Fibroblast of skin of left biceps (primary cell): Measurements from ENCODE around the gene SRP14.
A peak's percentile ranks its signal among the peaks of the same experiment; 100 is the strongest.
"Not testable (repeated sequence)": the region's sequence is repeated elsewhere in the genome, so short reads cannot be mapped to it uniquely, and the experiment has no call there.

Experiments
- DNase-seq, 2 experiments: peaks; one replicate each; pipeline ENCODE4 v3.0.0-alpha.2; 2013; ENCODE audit warnings: low read depth in 2 of 2

Gene SRP14, protein sequence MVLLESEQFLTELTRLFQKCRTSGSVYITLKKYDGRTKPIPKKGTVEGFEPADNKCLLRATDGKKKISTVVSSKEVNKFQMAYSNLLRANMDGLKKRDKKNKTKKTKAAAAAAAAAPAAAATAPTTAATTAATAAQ

GRCh38 chr15:40038638-40039543, at the start of gene SRP14:
Gene SRP14, minus strand, starts transcription at chr15:40039181. Its CDS starts 65 bp downstream, at chr15:40039116.
- DNase-seq, result peak; percentile 76 to 79

- DNase-seq, result no peak
Observed at GRCh38 chr15:40087991-40088928, 49.3 kb upstream of the SRP14 start.

GRCh38 chr15:40087068-40087810, 48.3 kb upstream of the SRP14 start:
- no peak for DNase-seq

DNA sequence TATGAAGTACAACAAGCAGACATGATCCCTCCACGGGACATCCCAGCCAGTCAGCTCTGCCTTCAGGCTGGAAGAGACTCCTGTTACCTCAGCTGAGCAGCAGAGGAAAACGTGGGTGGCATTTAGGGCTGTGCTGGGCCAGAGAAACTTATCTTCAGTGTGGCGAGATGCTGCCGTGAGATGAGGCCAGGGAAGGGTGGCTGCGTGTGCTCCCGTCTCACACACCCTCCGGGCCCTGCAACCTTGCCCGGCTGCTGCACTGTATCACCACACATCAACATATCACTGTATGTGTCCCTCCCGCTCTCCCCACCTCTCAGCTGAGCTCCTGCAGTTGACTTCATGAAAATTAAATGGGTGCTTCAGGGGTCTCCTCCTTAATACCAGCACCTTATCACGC, 46.3 kb upstream of the SRP14 start:
- no peak for DNase-seq

GRCh38 chr15:40084650-40085049, 45.7 kb upstream of the SRP14 start:
- no peak for DNase-seq

GRCh38 chr15:40082195-40082883, 43.4 kb upstream of the SRP14 start:
- no peak for DNase-seq

- no peak for DNase-seq
Observed at GRCh38 chr15:40081691-40082194, 42.8 kb upstream of the SRP14 start.

DNA sequence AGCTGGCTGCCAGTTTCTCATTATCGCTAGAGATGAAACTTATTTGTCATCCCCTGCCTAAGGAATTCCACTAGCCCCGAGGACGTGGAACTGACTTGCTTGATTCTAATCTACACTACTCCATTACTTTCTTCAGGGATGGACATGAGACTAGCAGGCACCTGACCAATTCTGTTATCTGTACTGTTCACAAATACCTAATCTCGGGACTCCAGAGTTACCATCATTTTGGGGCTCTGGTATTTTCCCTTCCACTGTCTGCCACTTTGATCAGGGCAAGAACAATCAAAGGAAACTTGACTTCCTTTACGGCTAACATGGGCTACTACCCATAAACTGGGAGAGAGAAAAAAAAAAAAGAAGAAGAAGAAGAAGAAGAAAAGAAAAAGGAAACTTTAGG, 41.9 kb upstream of the SRP14 start:
- DNase-seq, result no peak

- DNase-seq, result no peak
Observed at GRCh38 chr15:40080104-40080503, 41.1 kb upstream of the SRP14 start.

DNA sequence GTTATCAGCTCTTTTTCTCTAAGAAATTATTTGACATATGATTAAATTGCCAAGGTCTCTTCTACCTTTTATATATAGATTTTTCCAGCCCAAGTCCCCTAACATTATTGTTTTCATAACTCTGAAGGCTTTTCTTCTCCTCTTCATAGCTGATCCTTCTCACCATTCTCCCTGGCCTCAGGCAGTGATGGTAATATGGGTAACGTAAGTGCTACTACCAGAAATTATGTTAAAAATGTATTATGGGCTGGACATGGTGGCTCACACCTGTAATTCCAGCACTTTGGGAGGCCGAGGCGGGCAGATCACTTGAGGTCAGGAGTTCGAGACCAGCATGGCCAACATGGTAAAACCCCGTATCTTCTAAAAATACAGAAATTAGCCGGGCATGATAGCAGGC, 40.5 kb upstream of the SRP14 start:
- DNase-seq, result no peak

DNA sequence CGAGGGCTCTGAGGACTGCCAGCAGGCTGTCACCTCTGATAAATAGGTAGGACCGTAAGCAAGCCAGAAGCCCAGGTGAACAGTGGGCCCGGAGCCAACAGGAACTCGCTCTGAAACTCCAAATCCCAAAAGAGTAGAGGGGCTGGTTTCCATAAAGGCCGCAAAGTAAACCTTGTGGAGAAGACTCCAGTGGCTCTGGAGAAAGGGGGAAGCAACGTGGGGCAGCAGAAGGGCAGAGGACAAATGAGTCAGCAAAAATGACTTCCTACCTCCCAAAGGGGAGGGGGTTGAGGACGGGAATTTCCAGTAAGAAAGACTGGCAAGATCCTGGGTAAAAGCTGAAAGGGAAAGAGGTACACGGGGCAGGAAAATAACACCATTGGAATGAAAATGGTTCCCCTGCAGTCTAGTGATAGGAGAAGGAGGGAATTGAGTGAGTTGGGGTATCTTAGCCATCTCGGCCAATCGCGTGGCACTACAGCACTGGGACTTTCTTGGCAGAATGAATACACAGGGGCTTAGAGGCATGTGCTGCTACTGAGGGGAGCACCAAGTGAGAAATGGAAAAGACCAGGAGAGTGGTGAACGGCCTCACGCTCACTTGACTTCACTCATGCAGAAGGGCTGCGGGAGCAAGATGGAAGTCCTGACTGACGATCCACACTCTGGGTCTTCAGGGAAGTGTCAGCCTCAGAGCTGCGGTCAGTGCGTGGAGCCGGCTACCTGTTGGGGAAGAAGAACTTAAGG, 36.5 kb upstream of the SRP14 start:
- no peak for DNase-seq

- DNase-seq, result not testable (repeated sequence)
Observed at GRCh38 chr15:40074656-40075055, 35.7 kb upstream of the SRP14 start.

GRCh38 chr15:40073716-40074490, 34.9 kb upstream of the SRP14 start:
- not testable (repeated sequence) for DNase-seq

DNA sequence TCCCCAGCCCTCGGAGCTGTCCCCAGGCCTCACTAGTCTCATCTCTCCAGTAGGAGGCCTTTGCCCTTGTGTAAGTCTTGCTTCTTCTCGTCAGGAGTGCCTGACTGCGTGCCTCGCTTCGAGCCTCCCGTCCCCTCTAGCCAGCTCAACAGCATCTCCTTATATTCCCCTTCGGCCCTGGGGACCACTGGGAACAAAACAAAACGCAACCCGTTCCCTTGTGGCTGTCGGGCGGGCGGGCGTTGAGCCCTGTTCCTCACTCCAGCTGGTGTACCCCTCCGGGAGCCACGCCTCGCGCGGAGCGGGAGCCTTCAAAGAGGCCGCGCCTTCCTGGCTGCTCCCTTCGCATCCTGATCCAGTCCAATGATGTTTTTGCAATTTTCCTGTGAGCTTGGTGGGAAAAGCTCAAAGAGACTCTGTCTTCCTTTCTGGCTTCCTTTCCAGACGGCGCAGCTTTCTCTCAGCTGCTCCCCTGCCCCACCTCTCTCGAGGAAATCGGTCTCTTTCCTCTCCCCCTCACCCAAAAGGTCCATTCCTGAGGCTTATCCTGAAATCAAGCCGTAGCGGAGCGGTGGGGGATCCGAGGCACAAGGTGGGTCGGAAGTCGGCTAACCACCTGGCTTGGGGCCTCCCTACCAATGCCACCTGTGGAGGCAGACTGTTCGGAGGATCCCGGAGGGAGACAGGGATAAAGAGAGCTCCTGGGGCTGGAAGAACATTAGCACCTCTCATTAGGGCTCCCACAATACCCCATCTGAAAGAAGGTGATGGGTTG, 33.4 kb upstream of the SRP14 start:
- DNase-seq, result no peak

GRCh38 chr15:40070608-40071218, 31.7 kb upstream of the SRP14 start:
- no peak for DNase-seq

DNA sequence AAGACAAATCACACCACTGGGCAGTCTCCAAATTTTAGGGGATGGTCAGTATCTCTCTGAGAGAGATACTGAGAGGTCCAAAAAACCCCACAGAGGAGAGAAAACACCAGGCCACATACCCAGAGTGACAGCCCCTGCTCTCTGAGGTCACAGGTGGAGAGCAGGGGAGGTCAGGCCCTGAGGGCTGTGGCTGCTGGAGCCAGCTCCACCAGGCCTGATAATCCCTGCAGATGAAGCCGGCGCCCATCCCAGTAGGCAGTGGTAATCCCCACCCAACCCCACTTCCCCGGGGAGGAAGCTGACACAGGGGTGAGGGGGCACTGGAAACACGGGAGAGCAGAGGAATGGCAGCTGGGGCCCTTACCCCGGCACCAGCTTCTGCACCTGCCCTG, 31.2 kb upstream of the SRP14 start:
- no peak for DNase-seq

DNA sequence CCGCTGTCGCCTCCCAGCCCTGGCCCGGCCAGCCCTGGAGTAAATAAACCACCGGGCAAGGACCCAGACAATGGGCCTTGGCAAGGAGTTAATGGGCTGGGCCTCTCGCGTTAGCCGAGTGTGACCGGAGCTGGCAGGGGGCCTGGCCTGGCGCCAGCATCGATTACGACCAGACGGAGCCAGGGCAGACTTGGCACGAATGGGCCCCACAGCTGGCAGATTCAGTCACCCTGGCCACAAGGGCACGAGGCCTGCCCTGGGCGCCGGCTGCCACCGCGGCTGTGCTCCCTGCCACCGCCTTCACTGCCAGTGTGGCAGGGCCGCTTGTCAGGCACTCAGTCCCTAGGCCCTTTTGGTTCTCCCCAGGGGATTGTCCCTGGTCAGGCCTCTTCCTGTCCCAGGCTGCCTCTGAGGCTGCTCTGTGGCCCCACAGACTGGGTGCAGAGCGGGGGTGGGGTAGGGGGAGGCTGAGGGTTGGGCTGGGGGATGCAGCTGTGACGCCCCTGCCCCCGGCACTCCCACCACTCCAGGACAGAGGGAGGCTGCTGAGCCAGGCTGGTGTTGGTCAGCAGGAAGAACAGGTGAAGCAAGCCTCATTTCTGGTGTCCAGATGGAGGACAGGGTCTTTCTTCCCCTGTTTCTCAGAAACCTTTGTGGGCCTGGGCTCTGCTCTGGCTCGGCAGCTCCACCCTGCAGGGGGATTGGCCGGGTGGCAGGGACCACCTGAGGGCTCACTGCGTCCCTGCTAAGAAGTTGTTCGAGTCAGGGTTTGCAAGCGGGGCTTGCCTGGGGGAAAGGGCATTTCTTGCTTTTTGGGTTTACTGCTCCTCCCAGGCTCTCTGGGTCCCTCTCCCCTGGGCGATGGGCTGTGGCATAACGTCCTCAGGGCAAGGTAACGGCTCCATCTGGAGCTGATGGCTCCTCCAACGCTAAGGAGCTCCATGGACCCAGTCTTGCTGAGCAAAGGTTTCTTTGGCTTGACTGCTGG, 30.5 kb upstream of the SRP14 start:
- DNase-seq, result no peak
